Fibroblast of skin of back (primary cell): ENCODE results near the gene MAP7D3.
"Not testable (repeated sequence)": the region's sequence is repeated elsewhere in the genome, so short reads cannot be mapped to it uniquely, and the experiment has no call there.

ENCODE experiments used
- DNase-seq: peaks from one replicate; pipeline ENCODE4 v3.0.0-alpha.2; 2013

MAP7D3 gene

DNA sequence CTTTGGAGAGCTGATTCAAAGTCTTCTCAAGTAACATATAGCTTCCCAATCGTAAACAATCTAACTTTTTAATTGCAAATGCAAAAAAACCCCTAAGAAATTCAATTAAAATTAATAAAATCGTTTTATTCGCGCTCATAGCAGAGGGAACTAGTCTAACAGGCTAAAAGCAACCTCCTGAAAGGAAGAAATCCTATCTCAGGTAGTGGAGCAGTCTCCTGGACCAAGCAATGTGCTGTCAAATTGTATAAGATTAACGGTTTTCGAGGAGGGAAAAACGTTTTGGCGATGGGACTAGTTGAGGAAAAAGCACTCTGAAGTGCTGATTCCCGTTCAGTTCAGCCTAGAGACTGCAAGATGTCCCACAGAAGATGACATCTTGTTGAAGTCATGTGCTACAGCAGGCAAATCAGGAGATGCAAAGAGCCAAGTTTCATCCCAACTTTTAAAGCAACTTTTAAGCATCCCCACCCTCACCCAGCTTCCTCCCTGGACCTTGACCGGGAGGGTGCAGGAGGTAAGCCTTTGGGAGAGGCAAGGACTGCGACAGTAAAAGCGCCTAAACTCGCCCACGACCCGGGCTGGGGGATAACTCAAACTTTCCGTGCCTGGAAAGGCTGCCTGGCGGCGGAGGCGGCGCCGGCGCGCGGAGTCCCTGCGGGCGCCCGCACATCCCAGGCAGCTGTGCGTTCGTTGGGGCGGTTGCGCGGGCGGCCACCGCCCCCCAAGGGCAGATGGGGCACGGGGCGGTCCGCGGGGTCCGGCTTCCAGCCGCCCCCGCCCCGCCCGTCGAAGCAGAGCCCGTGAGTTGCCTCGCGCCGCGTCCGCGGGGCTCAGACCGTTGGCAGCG is 784 bp downstream of the MAP7D3 start:
- peak; percentile 39 for DNase-seq

DNA sequence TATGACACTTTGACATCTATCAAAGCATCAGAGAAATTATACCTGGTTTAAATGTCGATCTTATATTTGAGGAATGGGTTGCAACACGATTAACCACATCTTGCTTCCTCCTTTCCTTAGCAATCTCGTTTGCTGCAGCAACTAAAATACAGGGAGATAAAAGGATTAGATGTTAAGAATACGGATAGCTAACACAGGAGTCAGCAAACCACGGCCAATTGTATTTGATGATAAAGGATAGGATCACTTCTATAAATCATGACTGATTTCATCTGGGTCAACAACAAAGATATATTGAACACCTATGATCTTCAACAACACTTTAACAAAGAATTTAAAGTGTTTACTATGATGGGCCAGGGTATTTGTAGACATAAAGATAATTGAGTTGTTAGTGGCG is 5.0 kb downstream of the MAP7D3 start:
- no peak for DNase-seq

DNA sequence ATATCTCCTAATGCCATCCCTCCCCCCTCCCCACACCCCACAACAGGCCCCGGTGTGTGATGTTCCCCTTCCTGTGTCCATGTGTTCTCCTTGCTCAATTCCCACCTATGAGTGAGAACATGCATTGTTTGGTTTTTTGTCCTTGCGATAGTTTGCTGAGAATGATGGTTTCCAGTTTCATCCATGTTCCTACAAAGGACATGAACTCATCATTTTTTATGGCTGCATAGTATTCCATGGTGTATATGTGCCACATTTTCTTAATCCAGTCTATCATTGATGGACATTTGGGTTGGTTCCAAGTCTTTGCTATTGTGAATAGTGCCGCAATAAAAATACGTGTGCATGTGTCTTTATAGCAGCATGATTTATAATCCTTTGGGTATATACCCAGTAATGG is 13.4 kb downstream of the MAP7D3 start:
- DNase-seq, result not testable (repeated sequence)

DNA sequence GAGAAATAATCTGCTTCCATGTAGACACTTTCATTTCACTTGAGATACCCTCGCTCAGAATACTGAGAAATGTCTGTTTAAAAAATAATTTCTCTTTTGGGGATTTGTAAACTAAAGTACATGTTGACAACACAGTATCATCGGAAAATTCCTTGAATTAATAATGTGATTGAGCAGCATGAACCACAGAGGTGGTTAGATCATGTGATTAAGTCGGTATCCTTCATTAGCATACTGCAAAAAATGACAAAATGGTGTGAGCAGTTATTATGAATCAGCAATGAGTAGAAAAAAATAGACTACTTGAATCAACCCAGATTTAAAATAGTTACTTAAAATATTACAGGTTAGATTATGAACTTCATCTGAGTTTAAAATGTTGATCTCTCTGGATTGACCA is 14.1 kb downstream of the MAP7D3 start:
- DNase-seq, result no peak

DNA sequence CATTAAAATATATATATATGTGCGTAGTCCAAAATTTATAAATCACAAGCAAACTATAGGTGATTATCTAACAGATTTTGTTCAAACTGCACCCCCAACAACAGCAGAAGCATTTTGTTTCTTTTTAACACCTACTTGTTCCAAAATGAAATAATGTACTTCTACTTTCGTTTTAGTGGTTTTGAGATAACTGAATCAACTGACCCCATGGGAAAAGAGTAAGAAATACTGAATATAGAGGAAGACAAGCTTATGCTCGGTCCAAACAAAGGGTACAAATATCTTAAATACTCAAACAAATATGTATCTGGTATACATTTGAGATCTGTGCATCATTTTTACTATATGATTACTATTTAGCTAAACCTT is 22.4 kb downstream of the MAP7D3 start:
- no peak for DNase-seq

DNA sequence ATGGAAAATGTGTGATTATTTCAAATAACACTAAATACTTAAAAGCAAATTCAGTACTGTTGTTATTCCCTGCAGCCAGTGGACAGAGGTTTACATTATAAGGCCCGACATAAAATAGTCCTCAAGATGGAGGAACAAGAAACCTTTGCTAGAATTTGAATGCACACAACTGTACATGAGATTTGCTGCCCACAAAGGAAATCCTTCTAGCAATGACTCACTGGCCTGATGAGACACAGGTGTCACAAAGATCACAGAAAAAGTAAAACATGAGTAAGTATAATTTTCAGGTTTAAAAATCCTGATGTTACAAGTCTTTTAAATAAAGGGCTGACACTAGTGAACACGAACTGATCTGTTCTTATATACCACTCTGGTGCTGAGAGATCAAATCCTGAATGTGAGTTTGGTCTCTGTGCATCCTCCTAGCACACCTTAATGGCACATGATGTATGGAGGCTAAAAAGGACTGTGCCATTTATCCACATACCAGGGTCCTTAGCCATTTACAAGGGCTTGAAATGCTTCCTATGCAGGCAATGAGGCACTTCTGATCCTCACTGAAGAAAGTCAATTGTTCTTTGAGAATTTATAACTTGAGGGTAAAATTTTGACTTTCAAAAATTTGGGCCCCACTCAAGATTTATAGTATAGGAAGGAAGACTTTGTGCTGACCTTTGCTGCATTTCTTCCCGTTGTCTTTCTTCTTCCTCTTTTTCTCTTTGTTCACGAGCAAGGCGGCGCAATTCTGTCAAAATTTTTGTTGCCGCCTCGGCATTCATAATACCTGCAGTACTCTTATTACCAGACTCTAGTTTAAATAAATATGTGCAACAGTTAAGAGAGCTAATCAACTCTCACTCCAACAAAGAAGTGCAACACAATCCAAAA is 23.0 kb downstream of the MAP7D3 start:
- no peak for DNase-seq

DNA sequence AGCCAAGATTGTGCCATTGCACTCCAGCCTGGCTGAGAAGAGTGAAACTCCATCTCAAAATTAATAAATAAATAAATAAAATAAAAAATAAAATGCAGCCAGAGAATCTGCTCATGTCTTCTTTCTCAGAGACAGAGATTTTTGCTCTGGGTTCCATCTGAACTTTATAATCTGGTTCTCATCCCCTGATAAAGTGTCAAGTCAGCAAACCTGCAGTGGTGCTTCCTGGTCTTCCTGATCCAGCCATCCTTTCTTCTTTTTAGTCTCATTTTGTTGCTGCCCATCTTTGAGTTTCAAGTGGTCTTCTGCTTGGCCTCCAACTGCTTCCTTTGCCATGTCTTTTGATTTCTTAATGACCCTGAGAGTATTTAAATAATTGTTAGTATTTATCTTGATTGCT is 24.1 kb downstream of the MAP7D3 start:
- no peak for DNase-seq

DNA sequence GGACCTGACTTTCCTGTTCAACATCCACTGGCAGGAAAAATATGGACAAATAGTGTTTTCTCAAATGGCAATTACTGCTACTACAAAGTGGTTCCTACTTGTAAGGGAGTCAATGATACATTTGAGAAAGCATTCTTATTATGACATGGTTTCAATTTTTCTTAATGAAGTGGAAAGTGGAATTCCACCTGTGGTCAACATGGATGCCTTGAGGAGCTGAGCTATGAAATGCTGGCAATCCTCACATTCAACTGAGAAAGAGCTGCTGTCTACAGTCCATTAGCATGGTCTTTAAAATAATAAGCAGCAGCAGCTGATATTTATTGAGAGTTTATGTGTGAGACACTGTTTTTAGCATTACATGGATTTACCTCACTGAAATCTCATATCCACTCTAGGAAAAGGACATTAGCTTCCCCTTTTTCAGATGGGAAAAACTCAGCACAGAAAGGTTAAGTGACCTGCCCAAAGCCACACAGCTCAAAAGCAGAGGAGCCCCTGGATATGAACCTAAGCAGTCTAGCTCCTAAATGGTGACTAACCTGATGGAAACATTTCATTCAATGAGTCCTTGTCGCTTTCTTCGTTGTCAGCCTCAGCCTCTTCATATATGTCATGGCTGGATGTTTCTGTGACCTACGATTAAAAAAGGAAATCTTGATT is 29.2 kb downstream of the MAP7D3 start:
- no peak for DNase-seq

DNA sequence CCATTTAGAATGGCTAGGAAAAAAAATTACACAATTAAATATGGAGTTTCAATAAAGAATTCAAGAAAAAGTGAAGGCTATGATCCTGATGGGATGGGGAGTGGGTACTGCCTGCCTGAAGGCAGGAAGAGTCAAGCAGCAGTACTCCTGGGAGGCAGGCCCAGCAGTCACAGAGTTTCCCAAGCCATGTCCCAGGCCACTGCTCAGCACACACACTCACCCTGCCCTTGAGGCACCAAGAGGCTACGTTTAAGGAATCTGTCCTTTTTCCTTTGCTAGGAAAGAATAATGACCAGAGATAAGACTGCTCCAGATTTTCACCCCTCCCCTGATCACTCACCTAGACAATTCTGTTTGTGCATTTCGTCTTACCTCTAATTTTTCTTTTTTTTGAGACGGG is 30.2 kb downstream of the MAP7D3 start:
- DNase-seq, result no peak

DNA sequence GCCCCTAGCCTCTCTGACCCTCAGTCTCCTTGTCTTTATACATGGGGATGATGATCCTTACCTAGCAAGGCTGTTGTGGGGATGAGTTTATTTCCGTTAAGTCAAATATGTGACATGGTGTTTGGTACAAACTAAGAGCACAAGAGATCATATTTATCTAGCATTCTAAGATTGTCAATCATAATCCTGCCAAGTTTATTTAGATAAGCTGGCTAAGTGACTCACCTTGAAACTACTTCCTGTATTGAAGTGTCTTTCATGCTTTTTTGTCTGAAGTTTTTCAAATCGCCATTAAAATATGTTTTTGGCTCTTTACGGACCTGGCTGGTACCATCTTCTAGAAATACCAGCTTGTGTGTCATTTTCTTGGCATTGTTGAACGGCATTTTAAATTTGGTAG is 30.7 kb downstream of the MAP7D3 start:
- no peak for DNase-seq

DNA sequence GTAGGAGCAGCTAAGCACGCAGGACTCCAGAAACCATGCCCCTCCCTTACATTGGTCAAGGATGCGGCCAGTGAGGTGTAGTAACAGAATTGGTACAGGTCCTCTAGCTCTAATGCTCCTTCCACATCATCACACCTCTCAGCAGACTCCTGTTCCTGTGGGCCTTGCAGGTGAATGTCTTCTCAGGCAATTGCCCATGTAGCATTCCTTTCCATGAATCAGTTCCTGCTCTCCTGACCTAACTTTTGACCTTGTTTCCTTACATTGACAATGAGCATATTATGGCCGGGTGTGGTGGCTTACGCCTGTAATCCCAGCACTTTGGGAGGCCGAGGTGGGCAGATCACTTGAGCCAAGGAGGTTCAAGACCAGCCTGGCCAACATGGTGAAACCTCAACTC is 31.3 kb downstream of the MAP7D3 start:
- no peak for DNase-seq

DNA sequence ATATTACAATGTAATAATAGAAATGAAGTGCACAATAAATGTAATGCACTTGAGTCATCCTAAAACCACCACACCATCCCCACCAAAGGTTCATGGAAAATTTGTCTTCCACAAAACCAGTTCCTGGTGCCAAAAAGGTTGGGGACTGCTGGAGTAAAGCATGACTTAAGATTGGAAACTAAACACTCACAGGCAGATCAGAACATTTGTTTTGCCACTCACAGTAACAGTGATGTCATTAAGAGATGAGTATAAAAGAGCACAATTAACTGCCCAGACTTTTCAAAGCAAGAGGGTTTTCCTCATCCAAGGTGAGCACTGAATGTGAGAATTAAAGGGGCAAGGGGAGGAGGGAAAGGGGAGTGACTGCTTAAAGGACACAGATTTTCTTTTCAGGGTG is 35.6 kb downstream of the MAP7D3 start:
- peak; percentile 63 for DNase-seq

DNA sequence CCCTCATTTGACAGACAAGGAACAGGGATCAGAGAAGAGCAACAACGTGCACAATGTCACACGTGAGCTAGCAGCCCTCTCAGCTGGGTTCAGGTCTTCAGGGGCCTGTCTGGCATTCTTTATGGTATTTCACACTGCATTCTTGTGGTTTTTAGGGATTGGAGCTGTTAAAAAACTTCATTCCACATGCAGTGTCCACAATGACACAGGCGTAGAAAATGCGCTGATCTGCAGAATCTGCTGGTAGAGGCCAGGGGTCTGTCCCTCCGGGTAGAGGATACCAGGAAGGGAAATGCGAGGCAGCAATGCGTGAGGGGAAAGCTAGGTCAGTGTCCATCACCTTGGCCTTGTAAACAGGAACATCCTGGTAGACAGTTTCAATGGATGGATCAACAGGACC is 36.6 kb downstream of the MAP7D3 start:
- peak; percentile 95 for DNase-seq

DNA sequence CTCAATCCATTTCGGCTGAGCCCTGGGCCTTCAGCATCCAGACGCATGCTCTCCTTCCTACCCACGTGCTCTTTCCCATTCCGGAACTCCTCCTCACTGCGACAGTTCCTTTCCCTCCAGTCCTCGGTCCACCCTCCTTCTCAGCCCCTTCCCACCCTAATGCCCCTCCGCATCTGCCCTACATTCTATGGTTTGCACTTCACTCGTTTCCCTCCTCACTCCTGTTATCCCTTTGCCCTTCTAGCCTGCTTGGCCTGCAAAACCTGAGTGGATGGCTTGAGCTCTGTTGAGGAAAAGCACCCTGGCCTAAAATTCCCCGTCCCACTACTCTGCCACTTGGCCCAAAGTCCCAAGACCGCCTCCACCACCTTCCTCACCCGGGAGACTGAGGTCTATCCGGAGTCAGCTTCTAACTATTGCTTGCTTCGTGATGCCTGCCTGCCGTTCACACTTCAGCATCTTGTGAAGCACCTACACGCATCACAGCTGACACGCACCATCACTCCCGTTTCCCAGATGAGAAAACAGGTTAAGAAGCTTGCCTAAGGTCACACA is 38.6 kb downstream of the MAP7D3 start:
- no peak for DNase-seq

DNA sequence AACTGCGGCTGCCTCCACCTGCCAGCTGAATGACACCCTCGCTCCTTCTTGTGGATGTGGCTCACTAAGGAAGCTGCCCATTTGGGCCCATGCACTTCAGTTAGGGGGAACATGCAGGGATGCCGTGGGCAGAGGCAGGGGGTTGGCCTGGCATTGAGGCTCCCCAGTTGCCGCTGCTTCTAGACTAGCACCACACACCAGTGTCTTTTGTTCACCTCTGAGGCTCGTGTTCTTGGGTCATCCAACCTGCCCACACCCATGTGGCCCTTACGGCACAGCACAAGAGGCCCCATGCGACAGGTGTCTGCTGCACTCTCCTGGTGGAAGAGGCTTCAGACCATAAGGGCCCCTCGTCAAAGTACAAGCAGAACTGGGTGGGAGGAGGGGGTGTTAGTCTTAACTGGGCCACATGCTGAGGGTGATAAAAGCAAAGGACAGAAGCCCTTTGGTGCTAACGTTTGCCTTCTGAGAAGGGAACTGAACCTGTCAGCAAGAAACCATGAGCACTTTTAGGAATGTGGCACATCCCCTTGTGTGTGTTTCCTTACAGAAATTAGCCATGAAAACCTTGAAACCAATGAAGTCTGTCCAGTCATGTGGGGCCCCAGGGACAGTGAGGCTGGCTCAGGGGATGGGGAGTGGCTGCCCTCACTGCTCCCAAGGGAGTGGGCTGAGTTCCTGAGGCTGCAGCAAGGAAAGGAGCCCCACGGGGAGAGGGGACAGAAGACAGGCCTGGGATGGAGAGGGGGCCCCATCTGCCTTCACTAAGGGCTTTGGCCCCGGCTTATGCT is 39.2 kb downstream of the MAP7D3 start:
- peak; percentile 37 for DNase-seq

DNA sequence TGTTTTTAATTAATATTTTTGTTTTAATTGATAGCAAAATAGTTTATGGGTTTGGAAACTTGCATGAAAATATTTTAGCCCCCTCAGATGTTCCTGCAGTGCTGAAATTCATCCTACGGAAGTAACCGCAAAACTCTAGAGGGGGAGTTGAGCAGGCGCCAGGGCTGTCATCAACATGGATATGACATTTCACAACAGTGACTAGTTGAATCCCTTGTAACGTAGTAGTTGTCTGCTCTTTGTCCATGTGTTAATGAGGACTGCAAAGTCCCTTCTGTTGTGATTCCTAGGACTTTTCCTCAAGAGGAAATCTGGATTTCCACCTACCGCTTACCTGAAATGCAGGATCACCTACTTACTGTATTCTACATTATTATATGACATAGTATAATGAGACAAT is 40.4 kb downstream of the MAP7D3 start:
- DNase-seq, result peak; percentile 56

DNA sequence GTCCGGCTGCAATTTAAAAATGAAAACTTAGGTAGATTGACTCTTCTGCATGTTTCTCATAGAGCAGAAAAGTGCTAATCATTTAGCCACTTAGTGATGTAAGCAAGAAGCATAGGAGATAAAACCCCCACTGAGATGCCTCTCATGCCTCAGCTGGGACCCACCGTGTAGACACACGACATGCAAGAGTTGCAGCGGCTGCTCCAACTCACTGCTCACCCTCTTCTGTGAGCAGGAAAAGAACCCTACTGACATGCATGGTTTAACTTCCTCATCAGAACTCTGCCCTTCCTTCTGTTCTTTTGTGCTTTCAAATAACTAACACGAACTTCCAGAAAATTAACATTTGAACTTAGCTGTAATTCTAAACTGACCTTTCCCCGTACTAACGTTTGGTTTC is 41.0 kb downstream of the MAP7D3 start:
- DNase-seq, result peak; percentile 45

DNA sequence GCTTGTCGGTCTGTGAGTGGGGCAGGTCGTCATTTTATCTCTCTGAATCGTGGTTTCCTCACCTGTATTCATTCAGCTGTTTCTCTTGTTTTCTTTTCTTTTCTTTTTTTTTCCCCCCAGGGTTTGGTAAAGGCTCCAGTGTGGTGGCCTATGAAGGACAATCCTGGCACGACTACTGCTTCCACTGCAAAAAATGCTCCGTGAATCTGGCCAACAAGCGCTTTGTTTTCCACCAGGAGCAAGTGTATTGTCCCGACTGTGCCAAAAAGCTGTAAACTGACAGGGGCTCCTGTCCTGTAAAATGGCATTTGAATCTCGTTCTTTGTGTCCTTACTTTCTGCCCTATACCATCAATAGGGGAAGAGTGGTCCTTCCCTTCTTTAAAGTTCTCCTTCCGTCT is 41.4 kb downstream of the MAP7D3 start:
- no peak for DNase-seq

DNA sequence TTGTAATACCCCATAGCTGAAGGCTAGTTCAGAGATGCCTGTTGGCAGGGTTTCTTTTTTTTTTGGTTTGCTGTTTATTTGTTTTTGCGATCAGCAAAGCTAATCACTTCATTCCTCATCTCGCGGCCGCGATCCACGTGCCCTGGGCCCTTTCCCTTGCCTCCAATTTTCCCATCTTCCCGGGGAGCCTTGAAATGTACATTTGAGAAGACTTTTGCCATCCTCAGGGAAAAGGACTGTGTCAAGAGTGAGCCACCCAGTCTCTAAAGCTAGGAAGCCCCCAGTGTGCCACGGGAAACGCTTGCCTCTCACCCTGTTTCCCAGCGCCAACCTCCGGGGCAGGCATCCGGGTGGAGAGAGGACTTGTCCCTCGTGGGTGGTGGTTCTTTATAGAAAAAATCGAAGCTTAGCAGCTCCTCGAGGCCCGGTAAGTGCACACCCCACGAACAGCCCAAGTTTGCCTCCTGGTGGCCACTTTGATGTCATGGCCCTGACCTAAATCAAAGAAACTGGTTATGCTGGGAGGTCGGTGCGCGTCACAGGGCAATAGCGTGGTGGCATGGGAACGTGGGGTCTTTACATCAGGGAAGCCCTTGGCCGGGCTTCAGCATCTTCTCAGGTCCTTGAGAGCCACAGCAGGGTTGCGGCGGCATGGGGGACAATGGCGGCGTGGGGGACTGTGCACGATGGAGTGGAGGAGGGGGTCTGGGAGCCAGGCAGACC is 42.0 kb downstream of the MAP7D3 start:
- peak; percentile 47 for DNase-seq

DNA sequence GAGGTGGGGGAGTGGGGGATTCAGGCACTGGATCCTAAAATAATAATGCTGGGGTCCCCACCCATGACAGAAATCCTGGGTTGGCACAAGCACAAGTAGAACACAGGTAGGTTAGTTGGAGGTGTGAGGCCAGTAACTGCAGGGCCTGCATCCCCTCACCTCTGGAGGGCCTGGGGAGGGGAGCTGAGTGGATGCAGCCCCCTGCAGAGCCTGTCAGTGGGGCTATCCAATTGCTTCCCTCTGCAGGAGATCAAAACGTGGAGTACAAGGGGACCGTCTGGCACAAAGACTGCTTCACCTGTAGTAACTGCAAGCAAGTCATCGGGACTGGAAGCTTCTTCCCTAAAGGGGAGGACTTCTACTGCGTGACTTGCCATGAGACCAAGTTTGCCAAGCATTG is 43.7 kb downstream of the MAP7D3 start:
- no peak for DNase-seq

DNA sequence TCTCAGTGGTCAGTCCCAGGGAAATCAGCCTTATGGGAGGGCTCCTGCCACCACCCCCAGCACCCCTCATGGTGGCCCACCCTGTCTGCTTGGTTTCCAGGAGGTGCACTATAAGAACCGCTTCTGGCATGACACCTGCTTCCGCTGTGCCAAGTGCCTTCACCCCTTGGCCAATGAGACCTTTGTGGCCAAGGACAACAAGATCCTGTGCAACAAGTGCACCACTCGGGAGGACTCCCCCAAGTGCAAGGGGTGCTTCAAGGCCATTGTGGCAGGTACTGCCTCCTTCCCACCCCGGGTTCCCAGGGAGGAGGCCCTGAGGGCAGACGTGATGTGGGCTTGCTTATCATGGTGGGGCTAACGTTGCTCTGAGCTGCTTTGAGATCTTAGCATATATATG is 44.3 kb downstream of the MAP7D3 start:
- no peak for DNase-seq
